ENCODE data around the gene PDE4B.

GRCh38 chr1:66295803-66296202 lies 503.1 kb downstream of the PDE4B start:
- TF ChIP-seq CTCF (IDR thresholded peaks at IDR 0.05; ENCODE audit: low read length) (no peak), EZH2 (IDR thresholded peaks at IDR 0.05; ENCODE audit: borderline replicate concordance, low read length) (no peak)
